GM19324 (cell line): ENCODE data around the gene RGS1.

ENCODE experiments used
- ATAC-seq: cut with Tn5 transposase; IDR thresholded peaks from one replicate; pipeline ENCODE4 v1.9.1; 2021; ENCODE audit warnings: mild to moderate bottlenecking, moderate library complexity; ENCODE audit not compliant: unreplicated experiment, low FRiP score

The RGS1 gene

GRCh38 chr1:192579010-192579738, 3.6 kb downstream of the RGS1 start:
- no peak for ATAC-seq

- peak; percentile 33 for ATAC-seq
These were observed 4.9 kb downstream of the RGS1 start for GRCh38 chr1:192580351-192580962.

DNA sequence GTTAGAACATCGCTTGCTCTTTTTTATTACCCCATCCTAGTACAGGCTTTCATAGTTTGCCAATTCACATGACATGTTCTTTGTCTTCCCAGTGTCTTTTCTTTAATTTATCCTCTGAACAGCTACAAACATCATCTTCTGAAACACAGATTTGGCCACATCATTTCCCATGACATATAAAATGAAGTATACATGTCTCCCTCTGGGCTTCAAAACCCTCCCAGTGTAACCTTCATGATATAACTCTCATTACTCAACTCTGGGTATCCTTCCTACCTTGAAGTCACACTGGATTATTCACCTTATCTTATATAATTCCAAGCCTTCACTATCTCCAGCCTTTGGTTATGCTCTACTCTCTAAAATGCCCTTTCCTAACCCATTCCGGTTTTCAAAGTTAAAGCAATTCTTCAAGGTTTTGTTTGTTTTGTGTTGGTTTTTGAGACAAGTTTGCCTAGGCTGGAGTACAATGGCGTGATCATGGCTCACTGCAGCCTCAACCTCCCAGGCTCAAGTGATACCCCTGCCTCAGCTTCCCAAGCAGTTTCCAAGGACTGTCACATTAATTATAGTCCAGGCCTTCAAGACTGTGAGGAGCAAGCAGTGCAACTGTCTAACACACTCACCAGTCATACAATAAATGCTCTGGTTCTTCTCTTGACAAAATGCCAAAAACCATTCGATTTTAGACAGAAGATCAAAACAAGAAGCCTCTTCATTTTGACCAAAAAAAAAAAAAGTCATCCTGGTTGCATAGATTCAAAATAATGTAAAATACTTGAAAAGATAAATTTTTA, 5.8 kb downstream of the RGS1 start:
- peak; percentile 13 for ATAC-seq

DNA sequence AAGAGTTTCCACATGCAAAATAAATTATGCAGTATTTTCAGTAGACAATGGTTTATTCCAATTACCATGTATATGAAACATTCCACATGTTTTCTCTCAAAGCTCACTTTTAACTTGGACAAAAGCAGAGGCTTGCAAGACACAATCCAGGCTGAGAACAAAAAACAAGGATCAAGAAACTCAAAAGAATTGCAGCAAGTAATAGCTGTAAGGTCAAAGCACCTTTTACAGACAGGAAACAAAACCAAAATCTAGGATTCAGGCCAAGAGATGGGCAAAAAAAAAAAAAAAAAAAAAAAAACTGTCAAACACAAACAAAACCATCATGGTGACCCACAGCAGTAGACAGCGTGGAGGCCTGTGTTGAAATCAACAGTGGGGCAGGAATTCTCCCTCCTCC, 9.3 kb downstream of the RGS1 start:
- ATAC-seq = no peak

DNA sequence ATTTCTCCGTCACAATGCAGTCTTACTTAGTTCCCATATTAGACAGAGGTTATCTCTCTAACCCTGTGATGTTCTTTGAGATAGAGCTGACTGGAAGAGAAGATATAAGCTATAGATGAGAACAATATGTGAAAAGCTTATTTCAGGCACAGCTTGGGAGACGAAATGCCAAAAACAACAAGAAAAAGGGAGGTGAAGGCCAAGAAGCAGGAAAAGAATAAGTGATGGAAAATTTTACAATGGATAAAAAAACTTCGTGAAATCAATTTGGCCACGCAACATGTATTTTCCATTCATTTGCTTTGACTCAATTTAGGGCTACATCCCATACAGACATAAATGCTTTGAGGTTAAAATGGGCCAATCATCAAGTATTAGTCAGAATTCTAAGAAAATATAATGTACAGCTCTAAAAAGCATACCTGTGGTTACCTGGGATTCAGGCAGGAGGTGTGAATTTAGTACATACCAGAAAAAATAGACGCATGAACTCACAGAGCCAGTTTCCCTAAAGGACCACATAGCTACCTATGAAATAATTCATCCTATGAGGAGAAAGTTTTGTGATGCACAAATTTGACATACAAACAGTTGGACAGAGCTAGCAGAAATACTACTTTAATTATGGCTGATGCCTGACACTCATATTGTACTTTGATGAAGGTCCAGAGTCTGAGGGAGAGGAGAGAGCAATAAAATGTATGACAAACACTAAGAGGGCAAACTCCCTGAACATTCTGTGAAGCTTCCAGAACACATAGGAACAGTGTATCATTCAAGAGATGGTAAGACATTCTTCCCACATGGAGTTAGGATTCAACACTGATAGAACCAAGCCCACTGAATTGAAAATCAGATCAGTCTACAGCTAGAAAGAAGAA, 12.1 kb downstream of the RGS1 start:
- ATAC-seq = no peak

DNA sequence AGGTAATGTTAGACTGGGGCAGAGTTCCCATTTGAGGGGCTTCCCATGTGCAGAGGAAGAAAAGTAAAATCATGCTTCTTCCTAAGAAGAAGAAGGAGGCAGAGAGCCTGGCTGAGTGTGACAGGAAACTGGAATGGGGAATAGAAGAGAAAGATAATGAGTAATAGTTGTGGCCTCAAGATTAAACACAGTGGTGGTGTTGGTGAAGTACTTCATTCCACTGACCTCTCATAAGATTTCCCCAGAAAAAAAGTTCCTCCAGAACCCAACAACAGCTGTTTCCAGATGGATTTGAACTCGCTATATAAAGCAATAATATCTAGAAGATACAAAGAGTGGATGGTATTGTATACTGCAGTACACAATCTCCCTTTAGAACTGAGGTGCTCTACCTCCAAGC, 13.0 kb downstream of the RGS1 start:
- no peak for ATAC-seq

- ATAC-seq = no peak
These were observed 14.2 kb downstream of the RGS1 start for GRCh38 chr1:192589813-192590212.

DNA sequence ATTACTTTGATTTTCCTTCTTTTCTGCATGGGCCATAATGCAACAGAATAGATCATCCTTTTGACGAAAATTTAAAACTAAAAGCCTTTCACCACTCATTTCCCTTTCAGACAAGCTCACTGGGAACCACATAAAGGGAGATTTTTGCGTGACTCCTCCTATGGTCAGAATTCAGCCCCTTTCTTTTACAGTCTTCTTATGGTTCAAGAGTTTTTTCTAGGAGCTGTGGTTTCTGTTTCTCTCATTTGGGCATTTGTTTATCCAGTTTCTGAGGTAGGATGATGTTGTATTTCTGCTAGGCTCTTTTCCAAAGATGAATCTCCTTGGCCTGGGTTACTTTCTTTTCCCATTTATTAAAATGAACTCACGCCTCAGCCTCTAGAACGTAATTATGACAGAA, 16.9 kb downstream of the RGS1 start:
- ATAC-seq = no peak

GRCh38 chr1:192592981-192593708, 17.6 kb downstream of the RGS1 start:
- no peak for ATAC-seq

- no peak for ATAC-seq
These were observed 19.7 kb downstream of the RGS1 start for GRCh38 chr1:192595299-192595698.

DNA sequence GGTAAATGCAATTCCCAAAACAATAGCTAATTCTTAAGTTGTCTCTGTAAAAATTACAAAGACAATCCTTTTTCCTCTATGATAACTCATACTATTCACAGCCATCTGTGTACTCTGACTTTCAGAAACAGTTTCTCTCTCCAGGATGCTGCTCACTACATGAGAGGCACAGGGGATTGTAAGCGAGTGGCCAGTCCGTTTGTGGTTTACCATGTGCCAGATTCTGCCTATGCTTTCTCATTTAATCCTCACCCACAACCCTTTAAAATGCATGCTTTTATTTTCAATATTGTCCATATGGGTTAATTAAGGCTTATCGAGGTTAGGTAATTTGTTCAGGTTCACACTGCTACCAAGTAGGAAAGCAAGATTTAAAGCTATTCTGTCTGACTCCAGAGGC, 23.0 kb downstream of the RGS1 start:
- ATAC-seq = no peak

GRCh38 chr1:192600275-192600674, 24.7 kb downstream of the RGS1 start:
- ATAC-seq = no peak

DNA sequence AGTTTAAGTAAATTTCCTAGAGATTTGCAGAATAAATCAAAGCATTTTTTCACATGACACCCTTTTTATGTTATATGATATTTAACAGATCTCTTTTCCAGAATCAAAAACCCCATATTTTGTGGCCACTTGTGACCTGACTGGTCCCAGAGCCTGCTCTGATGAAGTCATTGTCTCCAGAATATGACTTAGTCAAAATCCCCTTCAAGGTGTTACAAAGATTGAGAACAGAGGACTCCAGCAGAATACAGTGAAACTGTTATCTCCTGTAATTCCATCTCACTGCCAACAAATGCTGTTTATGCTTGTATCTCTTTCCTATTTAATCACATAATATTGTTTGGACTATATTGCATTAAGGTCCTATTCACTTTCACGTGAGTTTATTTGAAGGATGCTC, 25.6 kb downstream of the RGS1 start:
- ATAC-seq = no peak

DNA sequence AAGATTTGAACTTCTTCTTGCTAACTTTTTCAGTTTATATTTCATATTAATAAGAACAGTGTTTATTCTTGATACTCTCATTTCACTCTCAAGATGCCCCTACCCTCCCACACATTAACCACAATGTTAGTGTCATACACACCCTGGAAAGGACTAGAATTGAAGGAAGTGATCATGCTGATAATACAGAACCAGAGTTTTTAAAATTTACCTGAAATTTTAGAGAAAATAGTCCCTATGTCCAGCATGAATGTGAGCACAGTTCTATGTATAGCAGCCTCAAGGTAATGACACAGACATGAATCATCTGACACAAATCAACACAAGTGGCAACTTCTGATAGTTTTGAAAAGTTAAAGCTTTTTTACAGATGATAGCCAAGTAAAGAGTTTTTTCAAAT, 26.0 kb downstream of the RGS1 start:
- no peak for ATAC-seq

GRCh38 chr1:192602757-192603156, 27.2 kb downstream of the RGS1 start:
- ATAC-seq = no peak

DNA sequence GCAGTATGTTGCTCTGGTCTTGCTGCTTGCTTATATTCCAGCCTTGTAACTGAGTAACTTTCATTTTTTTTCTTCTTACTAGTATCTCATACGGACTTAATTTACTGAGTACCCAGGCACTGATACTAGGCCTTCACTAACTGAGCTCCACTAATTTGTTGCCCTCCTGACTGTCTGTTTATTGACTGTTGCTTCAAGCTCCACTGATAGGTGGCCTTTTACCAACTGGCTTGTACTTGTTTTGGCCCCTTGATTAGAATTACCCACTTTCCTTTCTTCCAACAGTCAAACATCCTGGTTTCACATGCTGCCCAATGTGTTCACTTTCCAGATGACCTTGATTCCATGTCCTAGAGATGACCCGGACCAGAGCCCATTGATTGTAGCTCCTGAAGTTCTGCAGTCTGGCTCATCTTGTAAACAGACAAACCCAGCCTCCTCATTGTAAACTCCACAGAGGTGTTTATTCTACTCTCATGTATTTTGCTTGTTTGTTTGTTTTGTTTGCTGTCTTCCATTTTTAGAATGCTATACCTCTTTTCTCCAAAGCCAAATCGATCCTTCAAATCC, 27.7 kb downstream of the RGS1 start:
- ATAC-seq = no peak

DNA sequence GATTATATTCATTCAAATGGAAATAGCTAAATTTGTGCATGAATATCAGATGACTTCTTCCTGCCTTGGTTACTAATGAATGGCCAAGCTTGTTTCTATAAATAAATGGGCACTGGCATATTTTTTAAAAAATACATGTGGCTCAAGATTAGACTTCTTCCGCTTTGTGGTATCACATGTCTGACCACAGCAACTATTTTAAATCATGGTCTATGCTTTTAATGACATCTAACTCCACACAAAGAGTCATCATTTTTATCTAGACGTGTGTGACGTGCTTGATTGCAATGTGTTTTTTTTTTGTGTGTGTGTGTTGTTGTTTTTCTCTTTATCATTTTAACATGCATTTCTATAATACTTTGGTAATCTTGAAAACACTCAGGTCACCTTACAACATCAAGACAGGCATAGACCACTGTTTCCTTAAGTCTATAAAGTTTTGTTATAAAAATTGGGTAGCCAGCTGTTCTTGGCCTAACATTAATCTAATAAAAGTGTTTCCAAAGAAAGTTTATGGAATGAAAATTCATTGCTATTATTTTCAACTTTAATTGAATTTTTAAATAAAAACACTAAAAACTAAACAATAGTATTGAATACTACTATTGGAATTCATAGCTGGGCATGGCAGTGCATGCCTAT, 29.5 kb downstream of the RGS1 start:
- ATAC-seq = no peak

GRCh38 chr1:192608671-192609070, 33.1 kb downstream of the RGS1 start:
- ATAC-seq = no peak
